GM21529 (cell line): Measurements from ENCODE around the gene ZMYND8.
"Not testable (repeated sequence)": the region's sequence is repeated elsewhere in the genome, so short reads cannot be mapped to it uniquely, and the experiment has no call there.

Experiments used
- ATAC-seq: cut with Tn5 transposase; IDR thresholded peaks from one replicate; pipeline ENCODE4 v1.9.1; 2021; ENCODE audit not compliant: unreplicated experiment

Gene ZMYND8

GRCh38 chr20:47287609-47288144 lies 68.8 kb downstream of the ZMYND8 start:
- ATAC-seq = no peak

- no peak for ATAC-seq
These were observed 69.8 kb downstream of the ZMYND8 start for GRCh38 chr20:47286681-47287080.

GRCh38 chr20:47285189-47285588 lies 71.3 kb downstream of the ZMYND8 start:
- no peak for ATAC-seq

GRCh38 chr20:47284373-47284772 lies 72.1 kb downstream of the ZMYND8 start:
- no peak for ATAC-seq

GRCh38 chr20:47283411-47283810 lies 73.1 kb downstream of the ZMYND8 start:
- no peak for ATAC-seq

GRCh38 chr20:47282864-47283263 lies 73.6 kb downstream of the ZMYND8 start:
- ATAC-seq = no peak

GRCh38 chr20:47281376-47281775 lies 75.1 kb downstream of the ZMYND8 start:
- ATAC-seq = no peak

GRCh38 chr20:47280668-47281067 lies 75.8 kb downstream of the ZMYND8 start:
- no peak for ATAC-seq

- no peak for ATAC-seq
These were observed 76.3 kb downstream of the ZMYND8 start for GRCh38 chr20:47280228-47280627.

- no peak for ATAC-seq
These were observed 77.6 kb downstream of the ZMYND8 start for GRCh38 chr20:47278907-47279348.

GRCh38 chr20:47277535-47277872 lies 79.0 kb downstream of the ZMYND8 start:
- not testable (repeated sequence) for ATAC-seq

GRCh38 chr20:47276851-47277534 lies 79.5 kb downstream of the ZMYND8 start:
- ATAC-seq = no peak

- no peak for ATAC-seq
These were observed 80.2 kb downstream of the ZMYND8 start for GRCh38 chr20:47276251-47276650.

- ATAC-seq = no peak
These were observed 81.0 kb downstream of the ZMYND8 start for GRCh38 chr20:47275548-47275947.

GRCh38 chr20:47274401-47275108 lies 81.9 kb downstream of the ZMYND8 start:
- ATAC-seq = peak; percentile 91

- ATAC-seq = no peak
These were observed 82.8 kb downstream of the ZMYND8 start for GRCh38 chr20:47273591-47274235.

GRCh38 chr20:47272893-47273590 lies 83.5 kb downstream of the ZMYND8 start:
- ATAC-seq = no peak

- ATAC-seq = no peak
These were observed 85.4 kb downstream of the ZMYND8 start for GRCh38 chr20:47271046-47271615.

GRCh38 chr20:47269309-47270165 lies 87.0 kb downstream of the ZMYND8 start:
- ATAC-seq = no peak

GRCh38 chr20:47267621-47268020 lies 88.9 kb downstream of the ZMYND8 start:
- ATAC-seq = no peak
